GM23338 (cell line): ENCODE data around the gene AEN.

ENCODE experiments used
- CTCF ChIP-seq, 2 experiments: fragments of 200-600 bp in 1 of 2; sonication (generic) in 1 of 2; conservative IDR thresholded peaks; 2 replicates each; pipeline versions ENCODE4 v1.5.1 to v1.6.1; 2016 to 2017; ENCODE audit warnings: antibody characterized with exemption in 2 of 2, low read depth in 2 of 2, mild to moderate bottlenecking in 2 of 2, moderate library complexity in 1 of 2
- POLR2AphosphoS5 ChIP-seq: IDR thresholded peaks from 2 replicates; pipeline ENCODE4 v1.6.1; 2016; ENCODE audit warnings: antibody characterized with exemption, low read depth

- TF ChIP-seq POLR2AphosphoS5: peak; percentile 83
- TF ChIP-seq CTCF (conservative IDR thresholded peaks at IDR 0.05; ENCODE audit: low read depth in 2 of 2): no peak
Observed at GRCh38 chr15:88620995-88621772, at the start of gene AEN.
